GM06990 (cell line): ENCODE results near the gene GSTO2.
A peak's percentile ranks its signal among the peaks of the same experiment; 100 is the strongest.

Experiments used
- DNase-seq: peaks from one replicate; pipeline ENCODE4 v3.0.0-alpha.2; 2011; ENCODE audit not compliant: insufficient read length; ENCODE audit errors: extremely low read depth
- H3K27me3 ChIP-seq: replicated peaks from 2 replicates; pipeline ENCODE4 v1.6.0; 2011; ENCODE audit warnings: low read length; ENCODE audit not compliant: control insufficient read depth, insufficient read depth
- H3K36me3 ChIP-seq: 2 replicates; pipeline ENCODE4 v1.5.1; 2011; ENCODE audit warnings: low read length; ENCODE audit not compliant: control insufficient read depth, insufficient read depth
- H3K4me3 ChIP-seq: replicated peaks from 2 replicates; pipeline ENCODE4 v1.5.1; 2011; ENCODE audit warnings: low read depth, mild to moderate bottlenecking, control low read depth, low read length
- TF ChIP-seq, protein P1 (sequence below): IDR thresholded peaks from 2 replicates; pipeline ENCODE4 v1.5.1; 2011; ENCODE audit warnings: low read length, control low read depth, mild to moderate bottlenecking, inconsistent platforms; ENCODE audit not compliant: insufficient read depth, poor library complexity, severe bottlenecking

The GSTO2 gene

GRCh38 chr10:104333032-104333727, 64.2 kb downstream of the GSTO2 start:
- TF ChIP-seq, protein P1, sequence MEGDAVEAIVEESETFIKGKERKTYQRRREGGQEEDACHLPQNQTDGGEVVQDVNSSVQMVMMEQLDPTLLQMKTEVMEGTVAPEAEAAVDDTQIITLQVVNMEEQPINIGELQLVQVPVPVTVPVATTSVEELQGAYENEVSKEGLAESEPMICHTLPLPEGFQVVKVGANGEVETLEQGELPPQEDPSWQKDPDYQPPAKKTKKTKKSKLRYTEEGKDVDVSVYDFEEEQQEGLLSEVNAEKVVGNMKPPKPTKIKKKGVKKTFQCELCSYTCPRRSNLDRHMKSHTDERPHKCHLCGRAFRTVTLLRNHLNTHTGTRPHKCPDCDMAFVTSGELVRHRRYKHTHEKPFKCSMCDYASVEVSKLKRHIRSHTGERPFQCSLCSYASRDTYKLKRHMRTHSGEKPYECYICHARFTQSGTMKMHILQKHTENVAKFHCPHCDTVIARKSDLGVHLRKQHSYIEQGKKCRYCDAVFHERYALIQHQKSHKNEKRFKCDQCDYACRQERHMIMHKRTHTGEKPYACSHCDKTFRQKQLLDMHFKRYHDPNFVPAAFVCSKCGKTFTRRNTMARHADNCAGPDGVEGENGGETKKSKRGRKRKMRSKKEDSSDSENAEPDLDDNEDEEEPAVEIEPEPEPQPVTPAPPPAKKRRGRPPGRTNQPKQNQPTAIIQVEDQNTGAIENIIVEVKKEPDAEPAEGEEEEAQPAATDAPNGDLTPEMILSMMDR = no peak
- H3K4me3 ChIP-seq = no peak overlapping the region
- H3K27me3 ChIP-seq = no peaks in the 10 kb centered on the region
- no peak for DNase-seq
- H3K36me3 ChIP-seq = no peaks in the 10 kb centered on the region

DNA sequence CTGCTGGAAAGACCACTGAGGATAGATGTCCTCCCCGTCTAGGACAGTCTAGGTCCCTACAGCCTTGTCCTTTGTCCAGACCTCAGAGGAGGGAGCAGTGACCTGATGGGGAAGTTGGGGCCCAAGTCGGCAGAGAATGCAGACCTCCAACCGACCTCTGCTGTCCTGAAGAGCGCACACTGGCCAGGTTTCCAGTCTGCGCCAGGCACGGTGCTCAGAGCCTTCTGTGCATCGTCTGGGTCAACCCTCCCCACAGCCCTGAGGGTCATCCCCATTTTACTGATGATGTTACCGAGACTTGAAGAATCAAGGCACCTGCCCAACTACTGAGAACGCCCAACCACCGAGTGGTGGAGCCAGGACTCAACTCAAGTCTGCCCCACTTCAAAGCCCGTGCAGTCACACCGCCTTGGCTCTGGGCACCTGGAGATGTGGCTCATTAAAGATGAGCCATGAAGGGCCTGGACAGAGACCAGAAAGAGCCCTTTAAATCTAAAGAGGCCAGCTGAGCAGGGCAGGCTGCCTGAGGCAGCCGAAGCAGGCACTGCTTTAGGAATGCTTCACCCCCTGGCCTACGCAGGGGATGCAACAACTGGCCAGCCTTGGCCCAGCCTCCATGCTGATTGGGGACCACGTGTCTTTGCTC, 64.9 kb downstream of the GSTO2 start:
- Histone ChIP-seq H3K4me3 (no peak overlapping the region), H3K36me3 (no peaks in the 10 kb centered on the region), H3K27me3 (no peaks in the 10 kb centered on the region)
- TF ChIP-seq, protein P1 = no peak
- DNase-seq = no peak

DNA sequence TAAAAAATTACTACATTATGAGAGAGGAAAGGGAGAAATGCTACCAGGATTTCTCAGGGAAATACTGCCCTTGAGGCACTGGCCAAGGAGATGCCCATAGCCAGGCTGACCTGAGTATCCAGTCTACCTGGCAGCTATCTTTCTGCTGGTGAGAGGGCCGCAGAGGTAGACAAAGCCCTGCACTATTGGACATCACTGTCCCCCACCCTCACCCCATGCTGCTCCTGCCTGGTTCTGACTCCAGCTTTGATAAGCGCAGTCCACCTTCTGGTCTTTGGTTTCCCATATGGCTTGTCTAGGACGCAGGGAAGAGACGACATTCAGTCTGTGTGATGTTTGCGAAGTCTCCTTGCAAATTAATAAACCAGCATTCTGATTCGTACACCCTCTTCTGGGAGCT, 65.6 kb downstream of the GSTO2 start:
- Histone ChIP-seq H3K4me3 (no peak overlapping the region), H3K27me3 (no peaks in the 10 kb centered on the region), H3K36me3 (no peaks in the 10 kb centered on the region)
- DNase-seq = no peak
- TF ChIP-seq, protein P1 = no peak

DNA sequence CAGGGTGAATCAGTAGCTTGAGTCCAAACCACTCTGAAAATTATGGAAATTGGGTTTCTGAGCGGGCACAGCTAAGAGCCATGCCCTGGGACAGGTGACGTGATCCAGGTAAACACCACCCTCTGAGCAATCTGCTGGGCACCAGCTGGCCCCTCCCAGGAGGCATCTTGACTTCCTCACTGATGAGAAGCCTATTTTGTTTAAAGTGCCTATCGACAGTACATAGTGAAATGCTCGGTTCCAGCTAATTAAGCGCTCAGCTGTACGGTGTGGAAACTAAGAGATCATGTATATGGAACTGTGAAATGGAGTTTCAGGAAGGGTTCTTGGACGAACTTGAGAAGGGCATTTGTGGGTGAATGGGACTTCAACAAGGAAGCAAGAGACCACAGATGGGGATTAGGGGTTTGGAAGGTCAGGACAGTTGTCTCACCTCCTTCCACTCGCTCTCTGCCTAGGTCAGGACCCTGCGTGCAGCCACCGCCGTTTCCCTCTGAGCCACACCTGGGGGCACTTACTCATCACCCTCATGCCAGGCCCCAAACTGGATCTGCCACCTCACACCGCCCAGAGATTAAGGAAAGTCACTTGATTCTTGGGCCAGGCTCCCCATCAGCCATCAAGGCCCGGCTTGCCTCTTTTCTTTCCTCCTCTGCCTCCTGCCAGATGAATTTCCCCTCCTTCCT, 66.1 kb downstream of the GSTO2 start:
- H3K36me3 ChIP-seq = no peaks in the 10 kb centered on the region
- no peaks in the 10 kb centered on the region for H3K27me3 ChIP-seq
- DNase-seq = no peak
- TF ChIP-seq, protein P1 = no peak
- no peak overlapping the region for H3K4me3 ChIP-seq

GRCh38 chr10:104336821-104337467, 68.0 kb downstream of the GSTO2 start:
- Histone ChIP-seq H3K27me3 (no peaks in the 10 kb centered on the region), H3K4me3 (peak overlapping the region; percentile 76), H3K36me3 (no peaks in the 10 kb centered on the region)
- TF ChIP-seq, protein P1 = no peak
- no peak for DNase-seq
